Measurements from ENCODE around the gene DNAJC15. TPM values are rescaled to one million over a fixed set of nuclear protein-coding genes. Genes with fewer than 3 reads are reported as not detected.

Gene DNAJC15
- total and polyA plus RNA-seq, 2 of the 8 experiments (the other 6 are each of a cell fraction or from before 2014, with no cell fraction given), result 5.8 to 20.8 TPM

GRCh38 chr13:42985312-42986175, 37.8 kb upstream of the DNAJC15 start:
- H2AK5ac ChIP-seq (ENCODE audit: low read depth, low read length), result no peak overlapping the region
- H4K20me1 ChIP-seq (replicated peaks in 1 of 2; ENCODE audit: control insufficient read depth in 1 of 2, insufficient read depth in 2 of 2, low read length in 2 of 2), result no peaks in the 10 kb centered on the region
- H3K79me2 ChIP-seq (ENCODE audit: control insufficient read depth in 1 of 2, insufficient read depth in 2 of 2, low read length in 2 of 2), result no peaks in the 10 kb centered on the region
- POLR2A ChIA-PET (ENCODE audit: partially characterized antibody), result no interaction called here
- H2BK120ac ChIP-seq (replicated peaks; ENCODE audit: low read depth, low read length), result no peak overlapping the region
- no peak overlapping the region for H3K4me3 ChIP-seq (ENCODE audit: extremely low read depth in 1 of 4, insufficient read depth in 2 of 4, low read depth in 3 of 4, low read length in 4 of 4)
- no peak overlapping the region for H3K27ac ChIP-seq (ENCODE audit: low read depth, low read length)
- H4K5ac ChIP-seq (ENCODE audit: insufficient read length, low read depth, low read length), result no peak overlapping the region
- H3K56ac ChIP-seq (replicated peaks; ENCODE audit: insufficient read length, low read depth, low read length), result no peak overlapping the region
- no peaks in the 10 kb centered on the region for H3K36me3 ChIP-seq (ENCODE audit: control insufficient read depth in 2 of 4, insufficient read depth in 4 of 4, low read length in 3 of 4)
- H4K8ac ChIP-seq (ENCODE audit: extremely low read depth, insufficient read depth, low read length), result no peak overlapping the region
- H4K91ac ChIP-seq (replicated peaks; ENCODE audit: insufficient read length, low read length), result no peak overlapping the region
- no peaks in the 10 kb centered on the region for H3K27me3 ChIP-seq (replicated peaks in 1 of 4; ENCODE audit: control insufficient read depth in 3 of 4, extremely low read depth in 1 of 4, insufficient read depth in 3 of 4, low read length in 3 of 4)
- H3K18ac ChIP-seq (ENCODE audit: extremely low read depth, low read length), result no peak overlapping the region; the same call in 1 of the 2 replicates
- H3K23me2 ChIP-seq (ENCODE audit: low read depth, low read length), result no peaks in the 10 kb centered on the region
- H3K4me2 ChIP-seq (ENCODE audit: insufficient read depth in 1 of 2, low read depth in 2 of 2, low read length in 2 of 2), result no peak overlapping the region; a peak in 1 of 4 replicates
- H3K4me1 ChIP-seq (replicated peaks in 1 of 4; ENCODE audit: control insufficient read depth in 3 of 4, insufficient read depth in 4 of 4, low read length in 3 of 4), result peaks cover 0 to 4% (median 3%) of the 10 kb centered on the region in 4 experiments; a peak in 4 of 7 replicates
- H2BK12ac ChIP-seq (ENCODE audit: low read depth, low read length), result peak overlapping the region; percentile 91; the same call in 1 of the 2 replicates
- TF ChIP-seq POLR2A (IDR thresholded peaks at IDR 0.05; ENCODE audit: control extremely low read depth in 1 of 2, low read depth in 2 of 2, low read length in 2 of 2) (no peak), PHF8 (conservative IDR thresholded peaks at IDR 0.05; ENCODE audit: low read depth, low read length) (no peak)
- H2BK15ac ChIP-seq (ENCODE audit: low read length), result no peak overlapping the region
- CTCF ChIA-PET (ENCODE audit: partially characterized antibody), result interaction anchor here (0.5 to 2.7 kb wide), 4 partner anchors 14 to 76 kb away, joined by 3 to 16 read pairs (median 6); no protein-coding TSS in a partner anchor
- H3K9ac ChIP-seq (replicated peaks in 1 of 4; ENCODE audit: extremely low read depth in 1 of 4, low read depth in 3 of 4, low read length in 3 of 4), result no peak overlapping the region
- H3K23ac ChIP-seq (ENCODE audit: insufficient read length), result no peak overlapping the region
- no peak overlapping the region for H3K14ac ChIP-seq (ENCODE audit: insufficient read length)
- H3K4ac ChIP-seq (replicated peaks; ENCODE audit: insufficient read length, low read depth, low read length), result no peak overlapping the region
- H3K9me3 ChIP-seq (ENCODE audit: insufficient read depth in 2 of 2, low read depth in 1 of 2, low read length in 1 of 2), result no peaks in the 10 kb centered on the region
- H2AFZ ChIP-seq (ENCODE audit: low read length), result no peak overlapping the region
- no peak for FAIRE-seq
- H3K79me1 ChIP-seq (ENCODE audit: low read depth, low read length), result no peaks in the 10 kb centered on the region; the same call in 1 of the 2 replicates
- H2BK20ac ChIP-seq (ENCODE audit: low read length), result no peak overlapping the region
- H2BK5ac ChIP-seq (ENCODE audit: low read depth, low read length), result no peak overlapping the region
- no peak for DNase-seq (ENCODE audit: low read depth in 1 of 2, low spot score in 2 of 2)
- WGBS, 2 experiments (ENCODE audit: extremely low coverage in 1 of 2, insufficient coverage in 1 of 2, insufficient read length in 1 of 2, insufficient replicate concordance in 2 of 2, low coverage in 1 of 2, low lambda C conversion rate in 2 of 2, missing lambda C conversion rate in 1 of 2), result 87% methylated on average over 8 of the region's 8 CpGs; no CpG with 5 or more reads in 1 of the 2 experiments
